Measurements from ENCODE around the gene ADAMTS4. TPM values are rescaled to one million over a fixed set of nuclear protein-coding genes. Genes with fewer than 3 reads are reported as not detected.

ADAMTS4 gene
- total and polyA plus RNA-seq, 9 of the 15 experiments (the other 6 are each of a cell fraction or from before 2014, with no cell fraction given) = 0.07 to 3.7 (median 0.41) TPM

GRCh38 chr1:161168906-161169305 is 29.9 kb downstream of the ADAMTS4 start:
- FAIRE-seq = no peak
- Histone ChIP-seq H3K9me3 (replicated peaks; ENCODE audit: control insufficient read depth, insufficient read depth, low read depth, low read length) (no peaks in the 10 kb centered on the region), H2AFZ (ENCODE audit: low read depth, low read length) (no peak overlapping the region), H3K27me3 (ENCODE audit: control insufficient read depth in 2 of 2, insufficient read depth in 2 of 2, low read length in 2 of 2) (no peaks in the 10 kb centered on the region), H4K20me1 (replicated peaks; ENCODE audit: control insufficient read depth, insufficient read depth, low read length) (no peaks in the 10 kb centered on the region), H3K4me3 (no peak overlapping the region), H3K9ac (ENCODE audit: insufficient read depth in 1 of 2, low read depth in 2 of 2, low read length in 2 of 2) (peak overlapping the region in 1 of 2 experiments; percentile 73; a peak in 2 of 4 replicates), H3K36me3 (ENCODE audit: control insufficient read depth, insufficient read depth, low read length) (peaks cover 72% of the 10 kb centered on the region), H3K79me2 (ENCODE audit: control insufficient read depth, insufficient read depth, low read length) (peaks cover 31% of the 10 kb centered on the region), H3K4me2 (ENCODE audit: insufficient read depth, low read length) (no peak overlapping the region), H3K4me1 (replicated peaks in 1 of 2; ENCODE audit: control insufficient read depth in 2 of 2, insufficient read depth in 2 of 2, low read length in 2 of 2) (peaks cover 26 to 49% of the 10 kb centered on the region in 2 experiments), H3K9me1 (ENCODE audit: control insufficient read depth, insufficient read depth, low read length) (no peaks in the 10 kb centered on the region), H3K27ac (ENCODE audit: extremely low read depth, low read depth, low read length) (peak overlapping the region; percentile 37; the same call in 1 of the 3 replicates)
- in situ Hi-C loops (cut with MboI) (no loop called here), intact Hi-C loops (cut with micrococcal nuclease) (loop anchor here (5.0 kb wide), 1 partner anchor 37 kb away; the partner anchor contains the start of gene DEDD)
- POLR2A ChIA-PET = interaction anchor here (3.1 to 4.7 kb wide), 2 partner anchors 8 to 14 kb away, joined by 12 to 33 read pairs; partner anchors contain the start of gene B4GALT3
- 92% methylated on average over 9 of the region's 9 CpGs for WGBS (ENCODE audit: insufficient coverage, low coverage, missing lambda C conversion rate)
- no TSS peak for BruUV-seq (replicated peaks)
- no peak for DNase-seq (ENCODE audit: extremely low read depth in 1 of 4, low spot score in 3 of 4)
- ATAC-seq = no peak
- no peak for TF ChIP-seq HNRNPK (IDR thresholded peaks at IDR 0.05; ENCODE audit: low read depth, low read length, poor library complexity, severe bottlenecking)
- CTCF ChIA-PET (ENCODE audit: low intra/inter-chr PET ratio) = no interaction called here

DNA sequence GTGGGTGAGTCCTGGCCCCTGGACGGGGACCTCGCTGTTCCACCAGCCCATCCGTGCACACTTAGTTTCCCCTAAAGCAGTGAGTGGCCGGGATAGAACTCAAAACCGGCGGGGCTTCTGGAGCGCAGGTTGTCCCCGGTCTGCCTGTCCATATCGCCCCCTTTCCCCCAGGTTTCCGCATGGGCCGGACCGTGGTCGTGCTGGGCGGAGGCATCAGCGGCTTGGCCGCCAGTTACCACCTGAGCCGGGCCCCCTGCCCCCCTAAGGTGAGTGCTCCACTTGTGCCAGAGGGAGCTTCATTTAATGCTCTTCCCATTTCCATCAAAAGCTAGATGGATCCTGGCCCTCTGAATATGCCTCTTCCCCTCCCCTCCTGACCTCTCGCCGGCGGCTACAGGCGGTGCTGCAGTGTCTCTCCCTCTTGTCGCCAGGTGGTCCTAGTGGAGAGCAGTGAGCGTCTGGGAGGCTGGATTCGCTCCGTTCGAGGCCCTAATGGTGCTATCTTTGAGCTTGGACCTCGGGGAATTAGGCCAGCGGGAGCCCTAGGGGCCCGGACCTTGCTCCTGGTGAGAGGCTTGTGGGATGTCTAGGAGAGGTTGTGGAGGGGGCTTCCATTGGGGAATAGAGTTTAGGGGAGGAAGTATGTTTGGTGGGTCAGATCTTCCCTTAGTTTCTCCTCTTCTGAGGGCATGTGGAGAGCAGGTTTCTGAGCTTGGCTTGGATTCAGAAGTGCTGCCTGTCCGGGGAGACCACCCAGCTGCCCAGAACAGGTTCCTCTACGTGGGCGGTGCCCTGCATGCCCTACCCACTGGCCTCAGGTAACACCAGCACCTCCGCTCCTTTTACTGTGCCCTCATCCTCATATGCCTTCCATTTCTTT is 31.9 kb downstream of the ADAMTS4 start:
- WGBS (ENCODE audit: insufficient coverage, low coverage, missing lambda C conversion rate) = 2% methylated on average over 21 of the region's 33 CpGs
- intact Hi-C loops (cut with micrococcal nuclease) = loop anchor here (1.0 to 5.0 kb wide), 3 partner anchors 10 to 48 kb away; partner anchors contain the start of genes B4GALT3, DEDD, NIT1 and PFDN2
- Histone ChIP-seq H3K4me3 (peak overlapping the region; percentile 55), H3K79me2 (ENCODE audit: control insufficient read depth, insufficient read depth, low read length) (peaks cover 49% of the 10 kb centered on the region), H3K36me3 (ENCODE audit: control insufficient read depth, insufficient read depth, low read length) (peaks cover 71% of the 10 kb centered on the region), H3K4me1 (replicated peaks in 1 of 2; ENCODE audit: control insufficient read depth in 2 of 2, insufficient read depth in 2 of 2, low read length in 2 of 2) (peaks cover 46 to 67% of the 10 kb centered on the region in 2 experiments), H3K9me1 (ENCODE audit: control insufficient read depth, insufficient read depth, low read length) (no peaks in the 10 kb centered on the region), H3K27ac (ENCODE audit: extremely low read depth, low read depth, low read length) (peak overlapping the region; percentile 83), H3K9me3 (replicated peaks; ENCODE audit: control insufficient read depth, insufficient read depth, low read depth, low read length) (no peaks in the 10 kb centered on the region), H3K27me3 (ENCODE audit: control insufficient read depth in 2 of 2, insufficient read depth in 2 of 2, low read length in 2 of 2) (no peaks in the 10 kb centered on the region), H3K9ac (ENCODE audit: insufficient read depth in 1 of 2, low read depth in 2 of 2, low read length in 2 of 2) (peak overlapping the region; percentile 86 to 92), H3K4me2 (ENCODE audit: insufficient read depth, low read length) (peak overlapping the region; percentile 95), H2AFZ (ENCODE audit: low read depth, low read length) (peak overlapping the region; percentile 73), H4K20me1 (replicated peaks; ENCODE audit: control insufficient read depth, insufficient read depth, low read length) (no peaks in the 10 kb centered on the region)
- peak; percentile 59 for ATAC-seq
- TSS peak; percentile 36 for BruUV-seq (replicated peaks)
- in situ Hi-C loops (cut with MboI) = no loop called here
- ChIA-PET POLR2A (interaction anchor here (0.7 to 4.7 kb wide), 11 partner anchors 8 to 207 kb away, joined by 3 to 33 read pairs (median 4); partner anchors contain the start of genes B4GALT3, DEDD, F11R and NIT1), CTCF (ENCODE audit: low intra/inter-chr PET ratio) (no interaction called here)
- peak in 3 of 4 experiments; percentile 39 to 74 (median 55) for DNase-seq (ENCODE audit: extremely low read depth in 1 of 4, low spot score in 3 of 4)
- FAIRE-seq = peak; percentile 42
- TF ChIP-seq TRIM28 (IDR thresholded peaks at IDR 0.05) (no peak), RBFOX2 (IDR thresholded peaks at IDR 0.05; ENCODE audit: low read depth, low read length) (peak; percentile 75), ZNF511 (CRISPR knock-in tag; IDR thresholded peaks at IDR 0.05) (peak; percentile 14; the same call in 1 of the 2 replicates), POLR2G (IDR thresholded peaks at IDR 0.05; ENCODE audit: low read depth, low read length) (peak; percentile 63), ZNF232 (CRISPR knock-in tag; IDR thresholded peaks at IDR 0.05) (no peak), MYC (IDR thresholded peaks at IDR 0.05; ENCODE audit: low read depth, low read length) (no peak), MYC (CRISPR knock-in tag; IDR thresholded peaks at IDR 0.05; ENCODE audit: borderline replicate concordance, low read depth) (peak; percentile 80), CBX8 (IDR thresholded peaks at IDR 0.05; ENCODE audit: borderline replicate concordance, extremely low read depth, low read depth, low read length, poor library complexity, severe bottlenecking) (no peak)
- TF ChIP-seq, protein P1, sequence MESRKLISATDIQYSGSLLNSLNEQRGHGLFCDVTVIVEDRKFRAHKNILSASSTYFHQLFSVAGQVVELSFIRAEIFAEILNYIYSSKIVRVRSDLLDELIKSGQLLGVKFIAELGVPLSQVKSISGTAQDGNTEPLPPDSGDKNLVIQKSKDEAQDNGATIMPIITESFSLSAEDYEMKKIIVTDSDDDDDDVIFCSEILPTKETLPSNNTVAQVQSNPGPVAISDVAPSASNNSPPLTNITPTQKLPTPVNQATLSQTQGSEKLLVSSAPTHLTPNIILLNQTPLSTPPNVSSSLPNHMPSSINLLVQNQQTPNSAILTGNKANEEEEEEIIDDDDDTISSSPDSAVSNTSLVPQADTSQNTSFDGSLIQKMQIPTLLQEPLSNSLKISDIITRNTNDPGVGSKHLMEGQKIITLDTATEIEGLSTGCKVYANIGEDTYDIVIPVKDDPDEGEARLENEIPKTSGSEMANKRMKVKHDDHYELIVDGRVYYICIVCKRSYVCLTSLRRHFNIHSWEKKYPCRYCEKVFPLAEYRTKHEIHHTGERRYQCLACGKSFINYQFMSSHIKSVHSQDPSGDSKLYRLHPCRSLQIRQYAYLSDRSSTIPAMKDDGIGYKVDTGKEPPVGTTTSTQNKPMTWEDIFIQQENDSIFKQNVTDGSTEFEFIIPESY (CRISPR knock-in tag; IDR thresholded peaks at IDR 0.05) = 0 out of 2 replicates have a peak, but pooled peaks have one; percentile 43
